Stomach (tissue), 9 donors: ENCODE data around the gene VEGFA. TPM values are rescaled to one million over a fixed set of nuclear protein-coding genes. Genes with fewer than 3 reads are reported as not detected.
A peak's percentile ranks its signal among the peaks of the same experiment; 100 is the strongest.

Experiments used
- DNase-seq, 2 donors: peaks; one replicate each; pipeline versions ENCODE4 v3.0.0 to v3.0.0-alpha.2; 2013 to 2019
- H3K27ac ChIP-seq, 5 donors: fragments of 200-600 bp in 4 of 5; sonication (generic) in 4 of 5; one replicate each; pipeline ENCODE4 v1.5.1; 2013 to 2019; ENCODE audit warnings: mild to moderate bottlenecking in 1 of 5, moderate library complexity in 1 of 5
- H3K27me3 ChIP-seq, 3 donors: fragments of 200-600 bp; sonication (generic); one replicate each; pipeline ENCODE4 v1.5.1; 2017 to 2019; ENCODE audit warnings: mixed run types in 1 of 3
- H3K36me3 ChIP-seq, 4 donors: fragments of 200-600 bp; sonication (generic); 1 replicate in 3 of 4; 2 replicates in 1 of 4; pipeline ENCODE4 v1.5.1; 2016 to 2019
- H3K4me1 ChIP-seq, 4 donors: fragments of 200-600 bp; sonication (generic); one replicate each; pipeline ENCODE4 v1.5.1; 2016 to 2019
- H3K4me3 ChIP-seq, 4 donors: fragments of 200-600 bp; sonication (generic) in 3 of 4; one replicate each; pipeline ENCODE4 v1.5.1; 2016 to 2019; ENCODE audit warnings: mild to moderate bottlenecking in 1 of 4
- H3K9me3 ChIP-seq, 4 donors: fragments of 200-600 bp; sonication (generic); one replicate each; pipeline ENCODE4 v1.5.1; 2016 to 2019
- EP300 ChIP-seq: sonication (generic); formaldehyde crosslinking; IDR thresholded peaks from one replicate; pipeline ENCODE4 v1.6.1; 2017; ENCODE audit warnings: antibody characterized with exemption
- POLR2A ChIP-seq, 4 donors: fragments of 450-650 bp; IDR thresholded peaks; one replicate each; pipeline ENCODE4 v1.6.1; 2016; ENCODE audit warnings: antibody characterized with exemption in 4 of 4, control low read depth in 2 of 4, mild to moderate bottlenecking in 1 of 4, moderate library complexity in 1 of 4
- POLR2AphosphoS5 ChIP-seq, 3 donors: sonication (generic); formaldehyde crosslinking; IDR thresholded peaks; one replicate each; pipeline ENCODE4 v1.6.1; 2016; ENCODE audit warnings: antibody characterized with exemption in 3 of 3
- WGBS, 5 donors: extraction: QIAGEN DNeasy Blood & Tissue Kit in 3 of 5; methylation state at CpG; one replicate each; pipeline versions ENCODE4 v1.1.5 to v1.1.7; 2013 to 2018; 5-methylcytosine and 5-hydroxymethylcytosine counted together
- intact Hi-C: fragments of 100-400 bp; cut with DNase I; formaldehyde crosslinking; loops from one replicate; pipeline ENCODE4 v1.15.1; 2023; ENCODE audit warnings: low total_unique reads
- polyA plus RNA-seq, 3 donors: library from polyadenylated mRNA; stranded (reverse); fragments of 200-250 nt; gene quantifications; one replicate each; pipeline ENCODE4 v1.2.3, GENCODE V29; 2013
- total RNA-seq, 5 donors: library from RNA; depleted of rRNA; stranded (reverse); fragments of >200 nt; gene quantifications; one replicate each; pipeline versions ENCODE4 v1.1.0 to v1.2.3, GENCODE V29; 2014 to 2016
- TF ChIP-seq, protein P1 (sequence below), 7 experiments: fragments of 450-650 bp in 4 of 7; fragments of 200-600 bp in 3 of 7; sonication (generic) in 3 of 7; IDR thresholded peaks; one replicate each; pipeline ENCODE4 v1.5.1; 2016 to 2019; ENCODE audit warnings: antibody characterized with exemption in 7 of 7, control low read depth in 2 of 7, mild to moderate bottlenecking in 1 of 7
- donor health status: healthy with polysubstance abuse.
- donor health status: Bipolar disorder and iron deficiency.
- donor health status: healthy.

Gene VEGFA
- total and polyA plus RNA-seq, 8 donors: 28.6 to 438 (median 235) TPM

DNA sequence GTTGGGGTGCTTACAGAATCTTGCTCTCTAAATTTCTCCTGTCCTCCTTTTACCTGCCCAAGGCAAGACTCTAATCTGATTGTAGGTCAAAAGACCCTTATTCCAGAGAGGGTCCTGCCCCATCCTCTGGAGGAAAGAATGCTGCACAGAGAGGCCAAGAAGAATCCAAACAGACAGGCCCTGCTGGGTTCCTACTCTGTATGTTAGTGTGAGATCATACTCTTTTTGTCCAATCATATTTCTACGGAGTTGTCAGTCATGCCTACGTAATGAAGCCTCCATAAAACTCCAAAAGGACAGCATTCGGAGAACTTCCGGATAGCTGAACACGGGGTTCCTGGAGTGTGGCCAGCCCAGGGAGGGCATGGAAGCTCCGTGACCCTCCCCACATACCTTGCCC lies 50.5 kb downstream of the VEGFA start:
- no peak for DNase-seq
- intact Hi-C loops: no loop called here
- H3K36me3 ChIP-seq: no peaks in the 10 kb centered on the region
- H3K4me1 ChIP-seq: peaks cover 10 to 30% (median 27%) of the 10 kb centered on the region in 4 donors
- H3K4me3 ChIP-seq: no peak overlapping the region
- TF ChIP-seq POLR2A (IDR thresholded peaks at IDR 0.05) (no peak), EP300 (no peak), POLR2AphosphoS5 (IDR thresholded peaks at IDR 0.05) (no peak)
- TF ChIP-seq, protein P1, sequence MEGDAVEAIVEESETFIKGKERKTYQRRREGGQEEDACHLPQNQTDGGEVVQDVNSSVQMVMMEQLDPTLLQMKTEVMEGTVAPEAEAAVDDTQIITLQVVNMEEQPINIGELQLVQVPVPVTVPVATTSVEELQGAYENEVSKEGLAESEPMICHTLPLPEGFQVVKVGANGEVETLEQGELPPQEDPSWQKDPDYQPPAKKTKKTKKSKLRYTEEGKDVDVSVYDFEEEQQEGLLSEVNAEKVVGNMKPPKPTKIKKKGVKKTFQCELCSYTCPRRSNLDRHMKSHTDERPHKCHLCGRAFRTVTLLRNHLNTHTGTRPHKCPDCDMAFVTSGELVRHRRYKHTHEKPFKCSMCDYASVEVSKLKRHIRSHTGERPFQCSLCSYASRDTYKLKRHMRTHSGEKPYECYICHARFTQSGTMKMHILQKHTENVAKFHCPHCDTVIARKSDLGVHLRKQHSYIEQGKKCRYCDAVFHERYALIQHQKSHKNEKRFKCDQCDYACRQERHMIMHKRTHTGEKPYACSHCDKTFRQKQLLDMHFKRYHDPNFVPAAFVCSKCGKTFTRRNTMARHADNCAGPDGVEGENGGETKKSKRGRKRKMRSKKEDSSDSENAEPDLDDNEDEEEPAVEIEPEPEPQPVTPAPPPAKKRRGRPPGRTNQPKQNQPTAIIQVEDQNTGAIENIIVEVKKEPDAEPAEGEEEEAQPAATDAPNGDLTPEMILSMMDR (IDR thresholded peaks at IDR 0.05): no peak
- no peaks in the 10 kb centered on the region for H3K9me3 ChIP-seq
- H3K27me3 ChIP-seq: no peaks in the 10 kb centered on the region
- 87 to 95% (median 91%) methylated on average over 6 of the region's 6 CpGs for WGBS, 5 donors
- no peak overlapping the region for H3K27ac ChIP-seq

DNA sequence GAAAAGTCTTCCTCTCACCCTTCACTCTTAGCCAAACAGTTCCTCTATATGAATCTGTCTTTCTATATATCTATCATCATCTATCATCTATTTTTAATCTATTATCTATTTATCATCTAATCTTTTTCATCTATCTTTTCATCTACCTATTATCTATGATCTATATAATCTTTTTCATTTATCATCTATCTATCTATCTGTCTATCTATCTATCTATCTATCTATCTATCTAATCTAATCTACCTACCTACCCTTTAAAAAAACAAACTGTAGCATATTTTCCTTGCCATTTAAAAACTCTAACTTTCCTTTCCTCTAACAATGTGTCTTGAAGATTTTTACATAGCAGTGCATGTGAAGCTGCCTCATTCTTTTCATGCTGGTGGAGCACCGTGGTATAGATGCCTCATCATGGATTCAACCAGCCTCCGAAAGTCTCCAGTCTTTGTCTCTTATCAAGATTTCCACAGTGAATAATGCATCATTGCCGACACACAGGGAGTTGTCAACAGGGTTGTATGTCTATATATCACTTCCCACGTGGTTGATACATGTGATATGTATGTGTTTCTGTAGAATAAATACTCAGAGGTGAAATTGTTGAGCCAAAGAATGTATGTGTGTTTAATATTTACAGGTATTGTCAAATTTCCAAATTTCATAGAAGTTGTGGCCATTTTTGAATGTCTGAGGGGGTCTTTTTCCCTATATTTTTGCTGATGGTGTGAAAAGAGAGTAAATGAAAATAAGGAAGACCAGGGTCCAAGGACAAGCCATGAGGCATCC lies 51.3 kb downstream of the VEGFA start:
- 70 to 77% (median 75%) methylated on average over 4 of the region's 4 CpGs for WGBS, 5 donors
- TF ChIP-seq, protein P1 (IDR thresholded peaks at IDR 0.05): no peak
- no peak for TF ChIP-seq EP300
- no peak for TF ChIP-seq POLR2A (IDR thresholded peaks at IDR 0.05)
- TF ChIP-seq POLR2AphosphoS5 (IDR thresholded peaks at IDR 0.05): no peak
- Histone ChIP-seq H3K4me3 (no peak overlapping the region), H3K36me3 (no peaks in the 10 kb centered on the region), H3K27ac (no peak overlapping the region), H3K9me3 (no peaks in the 10 kb centered on the region), H3K27me3 (no peaks in the 10 kb centered on the region), H3K4me1 (peaks cover 14 to 35% (median 33%) of the 10 kb centered on the region in 4 donors)
- intact Hi-C loops: no loop called here
- no peak for DNase-seq

DNA sequence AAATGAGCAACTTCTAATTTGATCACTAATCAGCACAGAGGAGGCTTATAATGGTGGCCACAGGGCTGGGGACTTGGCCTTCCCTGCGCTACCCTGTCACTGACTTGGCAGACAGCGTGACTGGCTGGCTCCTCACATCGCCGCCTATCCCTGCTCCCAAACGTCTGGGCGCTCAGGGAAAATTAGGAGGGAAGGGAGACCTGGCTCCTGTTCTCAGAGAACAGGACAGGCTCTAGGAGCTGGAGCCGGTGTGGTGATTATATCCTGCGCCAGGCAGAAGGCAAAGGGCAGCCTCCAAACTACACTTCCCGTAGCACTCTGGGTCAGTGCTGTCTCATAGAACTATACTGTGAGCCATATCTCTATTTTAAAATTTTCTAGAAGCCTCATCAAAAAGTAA lies 53.4 kb downstream of the VEGFA start:
- WGBS, 5 donors: 35 to 63% (median 42%) methylated on average over 9 of the region's 9 CpGs
- Histone ChIP-seq H3K36me3 (no peaks in the 10 kb centered on the region), H3K4me1 (peaks cover 22 to 43% (median 35%) of the 10 kb centered on the region in 4 donors), H3K9me3 (no peaks in the 10 kb centered on the region), H3K27me3 (no peaks in the 10 kb centered on the region), H3K27ac (peak overlapping the region; percentile 63 to 79 (median 71)), H3K4me3 (no peak overlapping the region)
- DNase-seq: no peak
- intact Hi-C loops: no loop called here
- TF ChIP-seq POLR2A (IDR thresholded peaks at IDR 0.05): no peak

DNA sequence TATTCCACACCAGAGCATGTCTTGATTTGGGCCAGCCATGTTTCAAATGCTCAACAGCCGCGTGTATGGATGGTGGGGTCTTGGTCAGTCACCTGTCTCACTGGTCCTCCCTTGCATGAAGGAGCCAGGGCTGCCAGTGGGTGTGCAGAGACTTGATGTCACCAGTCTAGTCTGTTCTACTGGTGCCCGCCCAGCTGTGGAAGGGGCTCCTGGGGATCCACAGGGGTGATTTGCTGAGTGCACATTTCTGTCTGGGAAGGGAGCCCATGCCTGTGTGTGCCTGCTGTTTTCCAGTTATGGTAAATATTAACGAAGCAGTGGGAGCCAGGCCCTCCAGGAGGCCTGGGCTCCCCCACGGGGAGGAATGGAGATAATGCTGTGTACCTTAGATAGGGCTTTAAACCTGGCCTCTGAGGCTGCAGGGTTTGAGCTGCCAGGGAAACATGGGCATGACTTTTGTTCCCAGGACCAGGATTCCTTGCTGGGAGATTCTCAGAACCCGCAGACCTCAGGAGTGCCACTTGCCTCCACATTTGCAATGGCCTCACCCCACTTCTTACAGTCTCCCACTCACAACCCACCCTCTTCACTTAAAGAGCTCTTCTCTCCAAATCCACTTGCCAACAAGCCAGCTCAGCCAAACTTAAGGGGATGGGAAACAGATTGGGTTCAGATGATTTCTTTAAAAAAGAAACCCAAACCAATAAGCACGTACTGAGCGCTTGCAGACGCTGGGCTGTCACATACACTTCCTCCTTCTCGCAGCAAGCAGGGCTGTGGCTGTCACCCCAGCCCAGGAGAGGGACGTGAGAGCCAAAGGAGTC lies 54.1 kb downstream of the VEGFA start:
- intact Hi-C loops: no loop called here

More for the DNA sequence above, 54.1 kb downstream of the VEGFA start:
- H3K27me3 ChIP-seq: no peaks in the 10 kb centered on the region
- WGBS, 5 donors: 18 to 36% (median 27%) methylated on average over 11 of the region's 11 CpGs
- DNase-seq: peak; percentile 87 to 92
- H3K27ac ChIP-seq: peak overlapping the region; percentile 69 to 83 (median 75)
- no peaks in the 10 kb centered on the region for H3K36me3 ChIP-seq
- no peaks in the 10 kb centered on the region for H3K9me3 ChIP-seq
- TF ChIP-seq, protein P1 (IDR thresholded peaks at IDR 0.05): peak in 1 of 7 experiments; percentile 12
- no peak for TF ChIP-seq EP300
- peak; percentile 18 to 87 (median 74) for TF ChIP-seq POLR2AphosphoS5 (IDR thresholded peaks at IDR 0.05)
- peak in 1 of 4 donors; percentile 22 for TF ChIP-seq POLR2A (IDR thresholded peaks at IDR 0.05)
- H3K4me3 ChIP-seq: no peak overlapping the region
- peaks cover 22 to 43% (median 35%) of the 10 kb centered on the region in 4 donors for H3K4me1 ChIP-seq
